ENCODE results near the gene CAND1. TPM values are rescaled to one million over a fixed set of nuclear protein-coding genes. Genes with fewer than 3 reads are reported as not detected.

Gene CAND1
- total RNA-seq, 1 experiment from 2014 or later, result 230 TPM

- Histone ChIP-seq H3T11ph (ENCODE audit: low read length) (no peak overlapping the region), H4K8ac (replicated peaks; ENCODE audit: insufficient read length, low read depth, low read length) (no peak overlapping the region), H3K79me1 (ENCODE audit: insufficient read depth, low read depth, low read length, poor library complexity, severe bottlenecking) (no peaks in the 10 kb centered on the region), H3K14ac (ENCODE audit: insufficient read depth, low read length) (peak overlapping the region; percentile 88), H2AK5ac (ENCODE audit: insufficient read length, low read length) (no peak overlapping the region), H2BK20ac (ENCODE audit: low read depth, low read length, poor library complexity, severe bottlenecking) (no peak overlapping the region), H3K23ac (ENCODE audit: insufficient read length, low read depth, low read length) (no peak overlapping the region), H2BK5ac (ENCODE audit: insufficient read length, low read length) (peak overlapping the region; percentile 56), H3K18ac (ENCODE audit: insufficient read length, low read depth, low read length) (peak overlapping the region; percentile 77), H2BK120ac (ENCODE audit: low read depth, low read length, poor library complexity, severe bottlenecking) (no peak overlapping the region), H4K91ac (ENCODE audit: insufficient read length, low read depth, low read length) (no peak overlapping the region), H3K79me2 (ENCODE audit: insufficient read depth, low read length) (peaks cover 23% of the 10 kb centered on the region; the same call in 1 of the 2 replicates), H3K56ac (ENCODE audit: insufficient read length, low read depth, low read length) (no peak overlapping the region), H2BK15ac (ENCODE audit: low read depth, low read length) (no peak overlapping the region), H4K20me1 (ENCODE audit: control insufficient read depth, insufficient read depth, insufficient read length) (no peaks in the 10 kb centered on the region), H3K23me2 (ENCODE audit: insufficient read length, low read depth, low read length, poor library complexity, severe bottlenecking) (peaks cover 8% of the 10 kb centered on the region), H2AFZ (ENCODE audit: low read length) (peak overlapping the region; percentile 99), H4K5ac (ENCODE audit: insufficient read length, low read depth, low read length) (no peak overlapping the region), H3K27me3 (ENCODE audit: insufficient read depth, low read length) (no peaks in the 10 kb centered on the region), H2BK12ac (ENCODE audit: insufficient read length, low read depth, low read length) (no peak overlapping the region), H3K9me3 (ENCODE audit: control insufficient read depth, low read depth, low read length) (no peaks in the 10 kb centered on the region), H3K27ac (ENCODE audit: insufficient read length, low read depth, low read length) (peak overlapping the region; percentile 59), H3K9ac (ENCODE audit: extremely low read depth, insufficient read length, low read length) (peak overlapping the region; percentile 95), H3K4me2 (ENCODE audit: insufficient read depth, insufficient read length, low read length) (peak overlapping the region; percentile 96), H3K4ac (ENCODE audit: low read depth, low read length) (no peak overlapping the region), H3K4me1 (ENCODE audit: insufficient read depth, low read length) (no peaks in the 10 kb centered on the region)
- no CpG with 5 or more reads among the region's 19 CpGs for WGBS (ENCODE audit: extremely low coverage, insufficient read length, low lambda C conversion rate)
- DNase-seq, result peak; percentile 97
- Mint-ChIP-seq H3K27me3 (ENCODE audit: low read depth) (0 out of 2 replicates have a peak, but pooled peaks cover 2% of the 10 kb centered on the region), H3K36me3 (ENCODE audit: insufficient read depth in 1 of 3, low read depth in 3 of 3) (peaks cover 0 to 9% (median 6%) of the 10 kb centered on the region in 3 experiments; a peak in 6 of 7 replicates), H3K27ac (peak overlapping the region; percentile 99 to 100 (median 100)), H3K4me1 (peaks cover 17 to 25% of the 10 kb centered on the region in 2 experiments), H3K4me3 (peak overlapping the region; percentile 90 to 91), H3K9me3 (peaks cover 0 to 4% of the 10 kb centered on the region in 2 experiments; a peak in 1 of 5 replicates)
- no peak for TF ChIP-seq CTCF (conservative IDR thresholded peaks at IDR 0.05)
Measured at GRCh38 chr12:67268335-67268895, 743 bp upstream of the CAND1 start.

Measured in H9 (cell line).